Embryonic facial prominence (tissue), 1 donor: ENCODE data around the gene CDH4.
A peak's percentile ranks its signal among the peaks of the same experiment; 100 is the strongest.

ENCODE experiments used
- DNase-seq: peaks from one replicate; pipeline ENCODE4 v3.0.0-alpha.2; 2016; ENCODE audit errors: extremely low spot score

Gene CDH4

DNA sequence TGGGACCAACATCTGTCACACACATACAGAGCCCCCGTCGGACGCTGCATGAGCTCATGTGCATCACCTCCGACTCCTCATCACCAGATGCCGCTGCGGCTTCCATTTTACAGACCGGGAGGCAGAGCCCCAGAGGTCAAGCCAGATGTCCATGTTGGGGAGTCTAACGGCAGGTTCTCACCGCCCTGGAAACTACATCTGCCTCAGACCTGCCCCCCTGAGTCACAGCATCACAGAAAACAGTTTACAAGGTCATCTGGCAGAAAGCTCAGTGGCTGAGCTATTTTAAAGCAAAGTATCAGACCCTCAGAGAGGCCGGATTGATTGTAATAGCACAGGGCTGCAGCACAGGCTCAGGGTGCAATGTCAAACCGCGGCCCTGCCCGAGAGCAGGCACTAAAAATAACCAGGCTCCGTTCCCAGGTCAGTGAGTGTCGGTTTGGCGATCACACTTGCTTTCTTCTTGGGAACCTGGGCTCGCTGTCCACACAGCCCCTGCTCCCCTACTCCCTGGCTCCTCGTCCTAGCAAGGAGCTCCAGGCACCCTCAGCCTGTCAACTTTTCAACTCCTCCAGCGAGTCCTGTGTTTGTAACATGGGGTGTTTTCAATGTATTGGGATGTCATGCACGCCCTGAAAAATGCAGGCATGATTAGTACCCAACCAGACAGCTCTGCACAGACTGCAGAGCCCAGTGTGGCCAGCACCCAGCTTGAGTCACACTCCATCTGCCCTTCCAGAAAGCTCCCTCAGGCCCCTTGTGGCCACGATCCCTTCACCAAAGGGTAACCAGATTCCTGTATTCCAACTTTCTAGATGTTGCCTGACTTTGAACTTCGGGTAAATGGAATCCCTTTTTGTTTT is 264.5 kb downstream of the CDH4 start:
- DNase-seq = no peak

DNA sequence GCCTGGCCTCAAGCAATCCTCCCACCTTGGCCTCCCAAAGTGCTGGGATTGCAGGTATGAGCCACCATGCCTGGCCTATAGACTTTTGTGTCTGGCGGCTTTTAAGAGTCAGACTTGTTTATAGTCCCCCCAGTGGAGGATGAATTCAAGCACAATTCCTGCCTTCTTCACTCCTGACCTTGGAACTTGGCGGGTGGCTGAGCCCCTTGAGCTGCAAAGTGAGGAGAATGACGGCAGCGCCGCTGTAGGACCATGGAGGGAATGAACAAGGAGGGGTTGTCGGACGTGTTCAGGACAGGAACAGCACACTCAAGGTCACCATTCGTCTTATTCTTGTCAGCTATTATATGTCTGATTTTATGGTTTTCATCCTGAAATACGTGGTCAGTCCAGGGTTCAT is 265.4 kb downstream of the CDH4 start:
- no peak for DNase-seq

DNA sequence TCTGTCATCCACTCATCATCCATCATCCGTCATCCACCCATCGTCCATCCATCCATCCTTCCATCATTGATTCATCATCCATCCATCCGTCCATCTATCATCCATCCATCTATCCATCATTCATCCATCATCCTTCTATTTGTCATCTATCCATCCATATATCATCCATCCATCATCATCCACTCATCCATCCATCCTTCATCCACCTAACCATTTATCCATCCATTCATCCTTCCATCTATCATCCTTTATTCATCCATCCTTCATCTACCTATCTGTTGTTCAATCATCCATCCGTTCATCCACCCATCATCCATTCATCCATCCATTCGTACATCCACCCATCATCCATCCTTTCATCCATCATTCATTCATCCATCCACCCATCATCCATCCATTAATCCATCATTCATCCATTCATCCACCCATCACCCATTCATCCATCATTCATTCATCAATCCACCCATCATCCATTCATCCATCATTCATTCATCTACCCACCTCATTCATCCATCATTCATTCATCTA is 266.4 kb downstream of the CDH4 start:
- DNase-seq = no peak

DNA sequence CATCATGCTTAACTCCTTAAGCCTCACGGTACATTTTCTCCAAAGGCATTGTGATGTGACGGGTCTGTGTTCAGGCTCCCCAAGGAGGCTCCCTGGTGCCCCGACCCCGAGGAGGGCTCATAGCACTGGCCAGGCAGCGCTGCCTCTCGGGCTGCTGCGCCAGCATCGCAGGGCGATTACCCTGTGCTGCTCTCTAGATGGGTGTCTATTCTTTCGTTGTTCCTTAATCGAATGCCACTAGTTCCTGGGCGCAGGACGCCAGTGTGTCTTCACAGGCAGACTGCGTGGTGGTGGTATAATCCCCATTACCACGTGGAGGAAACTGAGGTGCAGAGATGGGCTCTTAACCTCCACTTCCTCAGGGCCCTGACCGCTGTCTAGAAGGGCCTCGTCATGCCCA is 267.4 kb downstream of the CDH4 start:
- DNase-seq = no peak

DNA sequence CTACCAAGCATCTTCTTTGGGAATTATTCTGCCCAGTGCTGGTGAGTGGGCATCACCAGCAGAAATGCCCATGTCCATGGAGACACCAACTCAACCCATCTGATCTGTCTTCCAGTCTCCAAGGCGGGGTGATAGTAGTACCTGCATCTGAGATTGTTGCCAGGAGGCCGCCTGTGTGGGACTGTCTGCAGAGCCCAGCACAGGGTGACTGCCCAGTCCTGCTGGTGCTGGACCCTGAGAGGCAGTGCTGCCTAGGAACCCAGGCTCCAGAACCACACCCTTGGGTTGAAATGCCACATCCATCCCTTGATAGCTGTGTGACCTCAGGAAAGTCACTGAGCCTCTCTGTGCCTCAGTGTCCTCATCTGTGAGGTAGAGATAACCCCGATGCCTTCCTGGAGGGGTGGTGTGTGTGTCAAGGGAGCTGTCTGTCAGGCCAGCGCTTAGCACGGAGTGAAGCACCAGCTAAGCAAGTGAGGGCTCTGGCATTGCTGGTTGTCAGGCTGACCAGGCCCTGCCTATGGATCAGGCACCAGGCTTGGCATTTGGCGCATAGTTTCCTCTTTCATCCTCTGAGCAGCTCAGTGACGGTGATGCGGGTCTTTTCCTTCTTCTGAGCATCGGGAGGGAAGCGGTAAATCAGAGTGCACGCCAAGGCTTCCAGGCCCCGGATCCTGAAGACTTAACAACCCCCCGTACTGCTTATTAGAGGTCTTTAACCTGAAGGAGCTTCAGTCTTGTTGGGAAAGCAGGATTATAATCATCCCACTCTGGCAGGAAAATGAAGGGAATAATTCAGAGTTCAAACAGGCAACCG is 268.2 kb downstream of the CDH4 start:
- DNase-seq = no peak

DNA sequence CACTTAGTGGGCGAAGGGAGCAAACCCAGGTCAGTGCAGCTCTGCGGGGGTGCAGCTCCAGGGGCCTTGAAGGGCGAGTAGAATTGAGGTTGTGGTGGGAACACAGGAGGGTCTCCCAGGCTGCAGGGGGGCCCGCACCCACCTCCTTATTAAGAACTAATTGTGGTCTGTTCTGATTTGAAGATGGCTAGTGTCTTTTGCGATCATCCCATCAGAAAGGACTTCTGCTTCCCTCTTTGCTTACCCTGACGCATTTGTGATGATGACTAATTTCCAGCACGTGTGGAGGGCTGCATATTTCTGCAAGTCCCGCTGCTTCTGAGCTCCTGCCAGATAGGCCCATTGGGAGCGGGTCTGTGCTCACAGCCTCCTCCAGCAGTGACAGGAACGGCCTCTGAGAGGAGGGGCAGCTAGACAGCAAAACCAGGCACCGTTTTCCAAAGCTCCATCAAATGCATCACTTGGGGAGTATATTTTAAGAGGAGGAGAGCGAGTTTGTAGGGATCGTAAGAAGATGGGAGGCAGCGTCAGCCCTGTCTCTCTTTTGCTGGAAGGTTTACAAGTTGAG is 268.9 kb downstream of the CDH4 start:
- DNase-seq = peak; percentile 10

DNA sequence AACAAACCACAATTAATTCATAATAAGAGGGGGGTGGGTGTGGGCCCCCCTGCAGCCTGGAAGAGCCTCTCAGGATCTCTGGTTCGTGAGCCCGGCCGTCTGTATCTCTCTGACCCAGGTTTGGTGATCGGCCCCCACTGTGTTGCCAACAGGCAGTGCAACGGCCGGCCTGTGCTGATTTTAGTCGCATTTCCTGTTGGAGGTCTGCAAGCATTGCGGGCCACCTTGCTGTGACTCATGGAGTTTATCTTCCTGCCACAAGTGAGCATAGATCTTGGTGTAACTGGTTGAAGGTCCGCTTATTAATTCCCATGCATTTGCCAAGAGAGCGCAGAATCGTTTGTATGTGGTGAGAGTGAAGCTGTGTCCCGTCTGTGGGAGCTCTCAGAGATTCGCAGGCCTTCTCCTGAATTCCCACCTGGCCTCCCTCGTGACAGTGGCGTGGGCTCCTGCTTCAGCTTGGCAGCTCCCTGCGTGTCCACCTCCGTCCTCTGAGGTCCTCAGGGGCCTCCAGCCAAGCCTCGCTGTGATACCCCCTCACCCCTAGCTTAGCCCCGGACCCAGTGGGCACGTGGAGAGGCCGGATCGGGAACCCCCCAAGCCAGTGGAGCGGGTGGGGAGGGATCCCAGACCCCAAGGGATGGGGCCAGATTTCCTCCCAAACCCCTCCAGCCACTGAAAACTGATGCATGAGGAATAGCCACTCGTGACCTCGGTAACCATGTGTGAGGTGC is 269.8 kb downstream of the CDH4 start:
- DNase-seq = no peak

DNA sequence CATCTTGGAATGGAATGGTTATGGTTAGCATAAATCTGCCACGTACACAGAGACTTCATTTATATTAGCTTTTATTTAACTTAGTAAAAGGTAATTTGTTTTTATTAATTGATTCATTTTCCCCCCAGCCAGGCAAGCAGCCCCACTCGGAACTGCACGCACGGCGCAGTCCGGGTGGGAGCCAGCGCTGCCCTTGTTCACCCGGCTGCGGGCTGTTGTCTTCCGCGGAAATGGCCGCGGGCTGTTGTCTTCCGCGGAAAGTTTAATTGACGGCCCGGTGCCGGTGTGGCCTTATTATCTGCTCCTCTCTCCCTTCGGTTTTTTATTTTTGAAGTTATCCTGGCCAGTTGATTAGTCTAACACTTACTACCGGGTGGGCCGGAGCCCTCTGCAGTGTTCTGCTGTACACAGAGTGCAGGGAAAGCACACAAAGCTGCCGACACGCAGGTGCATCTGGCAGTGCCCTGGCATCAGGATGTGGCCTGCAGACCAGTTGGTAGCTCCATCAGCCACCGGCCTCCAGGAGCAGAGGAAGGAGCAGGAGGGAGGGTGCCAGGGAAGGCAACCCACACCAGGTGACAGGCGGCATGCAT is 270.5 kb downstream of the CDH4 start:
- DNase-seq = no peak

DNA sequence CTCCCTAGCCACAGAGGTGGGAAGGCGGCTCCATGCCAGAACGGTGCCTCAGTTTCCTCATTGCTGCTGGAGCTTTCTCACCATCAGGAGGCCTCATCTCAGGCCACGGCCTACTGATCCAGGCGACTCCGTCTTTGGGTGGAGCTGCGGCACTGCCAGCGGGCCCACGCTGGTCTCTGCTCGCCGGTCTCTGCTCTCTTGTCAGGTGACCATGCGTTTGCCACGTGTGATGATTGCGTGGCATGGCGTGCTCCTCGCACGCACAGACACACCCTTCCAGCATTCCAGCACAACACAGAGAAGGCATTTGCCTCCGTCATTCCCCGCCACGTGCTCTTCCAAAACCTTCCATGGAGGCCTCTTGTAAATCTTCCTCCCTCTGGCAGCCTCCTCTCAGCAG is 271.1 kb downstream of the CDH4 start:
- no peak for DNase-seq

DNA sequence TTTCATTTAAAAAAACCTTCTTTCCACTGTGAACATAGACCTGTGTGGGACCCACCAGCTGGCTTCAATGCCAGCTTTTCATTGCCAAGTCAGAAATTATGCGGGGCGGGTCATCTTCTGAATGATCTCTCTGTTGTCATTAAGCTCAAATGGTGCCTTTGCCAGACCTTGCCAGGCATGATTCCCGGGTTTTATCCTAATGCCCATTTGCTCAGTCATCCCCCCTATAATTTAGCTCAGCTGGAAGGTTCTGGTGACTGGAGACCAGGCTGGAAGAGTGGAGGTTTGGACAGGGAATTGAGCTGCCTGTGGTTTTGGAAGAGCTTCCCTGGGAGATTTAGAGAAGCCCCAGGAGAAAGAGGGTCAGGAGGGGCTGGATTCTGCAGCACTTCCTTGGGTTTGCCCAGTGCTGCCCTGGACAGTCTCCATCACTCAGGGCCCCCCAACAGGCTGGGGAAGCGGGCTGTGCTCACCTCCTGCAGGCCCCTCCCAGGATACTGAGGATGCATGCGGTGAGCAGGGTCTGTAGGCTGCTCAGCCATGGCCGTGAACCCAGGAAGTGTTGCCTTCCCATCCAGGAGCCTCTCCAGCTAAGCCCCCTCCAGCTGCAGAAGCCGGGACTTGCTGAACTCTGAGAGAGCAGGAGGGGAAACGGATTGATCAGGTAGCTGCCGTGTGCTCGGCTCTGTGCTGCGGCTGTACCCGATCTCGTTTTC is 273.0 kb downstream of the CDH4 start:
- no peak for DNase-seq

DNA sequence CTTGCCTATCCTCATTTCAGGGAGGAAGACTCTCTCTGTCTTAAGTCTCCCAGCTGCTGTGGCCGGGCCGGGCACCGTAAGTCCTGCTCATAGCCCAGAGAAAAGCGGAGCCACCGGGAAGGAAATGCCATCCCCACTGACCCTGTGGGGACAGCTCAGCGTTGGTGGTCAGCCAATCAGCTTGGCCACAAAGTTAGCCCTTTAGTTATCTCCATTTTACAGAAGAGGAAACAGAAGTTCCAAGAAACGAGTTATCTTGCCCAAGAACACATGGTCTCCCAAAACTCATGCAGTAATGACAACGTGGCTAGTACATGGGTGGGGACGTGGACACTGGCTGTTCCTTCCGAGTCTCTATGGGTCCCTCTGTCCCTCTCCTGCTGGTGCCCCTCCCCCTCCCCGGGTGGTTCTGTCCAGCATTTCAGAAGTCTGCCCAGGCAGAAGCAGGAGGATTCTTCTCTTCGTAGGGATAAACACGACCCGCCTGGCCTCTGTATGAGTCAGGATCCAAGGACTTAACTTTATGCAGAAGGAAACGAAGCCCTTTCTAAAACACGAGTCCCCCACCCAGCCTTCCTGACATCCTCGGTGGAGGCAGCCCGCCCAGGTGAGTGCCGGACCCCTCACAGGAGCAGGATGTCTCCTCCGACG is 273.8 kb downstream of the CDH4 start:
- no peak for DNase-seq

DNA sequence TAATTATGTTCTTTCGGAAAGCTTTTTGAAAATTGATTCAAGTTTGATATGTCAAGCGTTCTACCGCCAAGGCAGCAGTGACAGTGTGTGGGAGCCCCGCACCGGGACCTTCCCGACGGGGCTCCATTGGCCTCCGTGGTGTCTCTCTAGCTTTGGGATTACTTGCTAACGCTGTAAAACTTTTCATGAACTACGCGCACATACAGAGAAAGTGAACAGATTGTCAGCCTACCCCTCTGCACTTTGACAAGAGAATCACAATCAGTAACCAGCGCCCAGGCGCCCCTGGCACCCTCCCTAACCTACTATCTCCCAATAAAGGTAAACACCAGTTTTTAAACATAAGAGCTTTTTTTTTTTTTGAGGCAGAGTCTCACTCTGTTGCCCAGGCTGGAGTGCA is 274.8 kb downstream of the CDH4 start:
- no peak for DNase-seq

DNA sequence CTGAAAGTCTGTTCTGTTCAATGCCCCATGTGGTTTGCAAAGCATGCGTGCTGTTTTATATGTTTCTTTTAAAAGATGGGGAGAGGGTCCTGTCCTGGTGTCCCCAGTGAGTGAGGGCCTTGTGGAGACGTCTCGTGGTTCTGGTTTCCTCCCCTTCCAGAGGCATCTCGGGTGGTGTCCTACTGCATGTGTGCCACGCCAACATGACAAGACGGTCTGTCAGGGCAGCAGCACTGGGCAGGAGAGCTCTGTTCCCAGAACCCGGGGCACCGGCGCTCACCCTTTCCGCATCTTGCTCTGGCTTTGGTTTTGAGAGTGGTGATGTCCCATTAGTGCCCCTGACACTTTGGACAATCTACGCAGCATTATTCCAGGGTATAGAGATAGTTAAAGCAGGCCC is 275.6 kb downstream of the CDH4 start:
- no peak for DNase-seq

DNA sequence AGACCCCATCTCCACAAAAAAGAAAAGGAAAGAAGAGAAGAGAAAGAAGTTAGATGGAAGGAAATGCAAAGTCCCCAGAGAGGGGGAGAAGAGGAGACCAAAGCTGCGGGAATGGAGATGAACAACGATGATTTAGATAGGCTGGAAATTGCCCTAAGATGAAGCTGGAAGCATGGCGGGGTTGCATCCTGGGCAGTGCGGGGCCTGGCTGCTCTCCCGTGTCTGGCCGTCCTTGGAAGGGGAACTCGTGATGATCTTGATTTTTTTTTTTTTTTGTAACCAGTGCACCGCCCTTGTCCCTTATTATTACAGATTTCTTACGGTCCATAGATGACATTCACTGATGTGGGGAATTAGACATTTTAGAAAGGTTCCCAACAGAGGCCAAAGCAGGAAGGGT is 276.5 kb downstream of the CDH4 start:
- DNase-seq = no peak

DNA sequence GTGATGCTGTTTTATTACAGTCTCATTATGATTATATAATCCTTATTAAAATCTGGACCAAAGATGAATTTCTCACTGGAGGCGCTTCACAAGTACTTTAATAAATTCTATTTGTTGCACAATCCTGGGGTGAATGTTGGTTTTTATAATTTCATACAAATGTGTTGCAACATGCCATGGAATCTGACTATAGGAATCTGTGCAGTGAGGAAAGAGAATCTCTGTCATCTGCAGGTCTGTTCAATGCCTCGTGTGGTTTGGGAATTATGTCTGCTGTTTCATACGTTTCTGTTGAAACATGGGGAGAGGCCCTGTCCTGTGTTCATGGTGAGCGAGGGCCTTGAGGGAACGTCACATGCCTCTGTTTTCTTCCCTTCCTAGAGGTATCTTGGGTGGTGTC is 277.3 kb downstream of the CDH4 start:
- DNase-seq = no peak

DNA sequence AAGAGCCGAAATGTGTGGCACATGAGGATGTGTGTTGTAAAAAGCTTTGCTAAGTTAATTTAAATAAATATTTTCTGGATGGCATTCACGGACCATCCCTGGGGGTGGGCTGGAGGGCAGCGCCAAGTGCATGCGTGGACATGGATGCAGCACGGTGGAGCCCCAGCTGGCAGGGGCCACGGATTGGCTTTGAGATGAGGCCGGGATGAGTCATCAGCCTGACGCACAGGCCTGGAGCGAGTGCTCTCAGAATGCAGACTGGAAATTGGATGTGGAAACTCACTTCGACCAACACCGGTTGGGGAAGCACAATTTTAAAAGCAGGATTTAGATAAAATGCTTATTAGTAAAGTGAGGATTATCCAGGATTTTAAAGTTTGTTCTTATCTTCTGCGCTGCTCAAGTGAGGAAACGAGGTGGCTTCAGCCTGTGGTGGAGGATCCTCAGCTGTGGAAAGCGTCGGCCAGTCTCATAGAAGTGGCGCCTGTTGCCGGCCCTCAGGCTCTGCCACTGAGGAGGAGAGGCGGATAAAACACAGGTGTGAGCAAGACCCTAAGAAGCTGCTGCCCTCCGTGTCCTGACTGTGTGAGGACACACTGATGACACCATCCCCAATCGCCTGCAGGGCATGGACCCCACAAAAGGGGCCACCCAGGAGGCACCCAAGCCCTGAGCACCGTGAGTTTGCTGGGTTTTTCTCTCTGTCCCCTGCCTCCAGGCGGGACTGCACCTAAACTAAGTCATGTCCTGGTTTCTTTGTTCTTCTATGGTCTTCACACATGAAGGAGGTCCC is 279.7 kb downstream of the CDH4 start:
- DNase-seq = no peak

DNA sequence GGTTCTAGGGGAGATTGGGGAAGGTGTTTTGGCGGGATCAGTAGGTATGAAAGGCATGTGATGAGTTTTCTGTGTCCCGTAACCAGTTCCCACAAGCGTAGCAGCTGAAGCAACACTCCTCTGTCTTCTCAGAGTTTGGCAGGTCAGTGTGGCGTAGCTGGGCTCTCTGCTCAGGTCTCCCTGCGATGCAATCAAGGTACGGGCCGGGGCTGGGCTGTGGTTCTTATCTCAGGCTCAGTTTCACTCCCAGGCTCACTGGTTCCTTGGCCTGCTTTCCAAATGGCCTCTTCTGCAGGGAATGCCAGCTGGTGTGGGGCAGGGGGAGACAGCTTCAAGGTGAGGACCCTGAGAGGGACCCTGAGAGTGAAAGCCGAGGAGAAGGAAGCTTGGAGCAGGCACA is 280.7 kb downstream of the CDH4 start:
- DNase-seq = no peak

DNA sequence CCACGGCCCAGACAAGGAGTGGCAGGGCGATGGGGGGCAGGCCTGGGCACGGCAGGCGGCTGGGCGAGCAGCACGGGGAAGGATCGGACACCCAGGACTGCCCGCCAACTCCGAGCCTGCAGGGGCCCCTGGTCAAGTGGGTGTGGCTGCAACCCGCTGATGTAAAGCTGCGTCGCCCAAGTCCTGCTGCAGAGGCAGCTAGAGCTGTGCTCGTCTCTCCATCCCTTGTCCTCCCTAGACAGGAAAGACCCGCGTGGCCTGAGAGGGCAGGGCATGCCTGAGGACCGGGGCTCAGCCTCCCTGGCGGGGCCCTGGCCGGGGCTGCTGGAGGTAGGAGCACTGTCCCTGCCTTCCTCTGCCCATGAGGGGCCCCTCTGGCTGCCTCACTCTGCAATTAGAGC is 281.2 kb downstream of the CDH4 start:
- DNase-seq = no peak

DNA sequence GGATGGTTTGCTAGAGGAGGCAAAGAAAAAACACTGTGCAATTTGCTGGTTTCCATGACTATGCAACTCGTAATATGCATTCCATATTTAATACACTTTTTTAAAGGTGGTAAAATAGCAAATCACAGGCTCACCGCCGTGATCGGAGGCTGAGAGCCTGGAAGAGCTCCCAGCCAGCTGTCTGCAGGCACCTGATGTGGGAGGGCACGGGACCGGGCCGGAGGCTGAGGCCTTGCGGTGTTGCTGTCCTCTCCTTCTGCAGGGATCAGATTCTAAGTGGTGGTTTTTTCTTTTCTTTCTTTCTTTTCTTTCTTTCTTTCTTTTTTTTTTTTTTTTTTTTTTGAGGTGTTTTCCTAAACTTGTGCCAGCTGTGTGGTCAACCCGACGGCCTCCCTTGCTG is 282.3 kb downstream of the CDH4 start:
- DNase-seq = no peak
